Chondrocyte (in vitro differentiated cells): ENCODE measurements around the gene GPATCH2L. TPM values are rescaled to one million over a fixed set of nuclear protein-coding genes. Genes with fewer than 3 reads are reported as not detected.

Experiments
- DNase-seq: peaks from one replicate; pipeline ENCODE4 v3.0.0; 2021; ENCODE audit warnings: mixed read lengths, low spot score
- H3K27ac Mint-ChIP-seq: one replicate; pipeline ENCODE4 v1.8.0; 2021; ENCODE audit warnings: mild to moderate bottlenecking, moderate library complexity, mixed read lengths; ENCODE audit not compliant: unreplicated experiment
- H3K27me3 Mint-ChIP-seq: 2 replicates; pipeline ENCODE4 v1.8.0; 2021; ENCODE audit warnings: low read depth, mixed read lengths
- H3K36me3 Mint-ChIP-seq: 2 replicates; pipeline ENCODE4 v1.8.0; 2021; ENCODE audit warnings: low read depth, mixed read lengths
- H3K4me1 Mint-ChIP-seq: 2 replicates; pipeline ENCODE4 v1.8.0; 2021; ENCODE audit warnings: low read depth, mild to moderate bottlenecking, mixed read lengths
- H3K4me3 Mint-ChIP-seq: one replicate; pipeline ENCODE4 v1.8.0; 2021; ENCODE audit warnings: mild to moderate bottlenecking, moderate library complexity, mixed read lengths; ENCODE audit not compliant: unreplicated experiment
- H3K9me3 Mint-ChIP-seq: 2 replicates; pipeline ENCODE4 v1.8.0; 2021; ENCODE audit warnings: low read depth, mixed read lengths
- CTCF ChIP-seq: fragments of 200-600 bp; sonication (generic); IDR thresholded peaks from 2 replicates; pipeline ENCODE4 v1.5.0; 2021; ENCODE audit warnings: antibody characterized with exemption, mild to moderate bottlenecking, moderate library complexity
- total RNA-seq: library from RNA; stranded (reverse); gene quantifications from 3 replicates; pipeline ENCODE4 v1.2.1, GENCODE V29; 2021

Gene GPATCH2L
- total RNA-seq, 1 donor from 2014 or later = 51.3 TPM

- no peak overlapping the region for H3K27ac Mint-ChIP-seq
- H3K4me1 Mint-ChIP-seq = no peaks in the 10 kb centered on the region
- H3K36me3 Mint-ChIP-seq = peaks cover 2% of the 10 kb centered on the region
- H3K27me3 Mint-ChIP-seq = no peaks in the 10 kb centered on the region
- no peak for TF ChIP-seq CTCF
- no peak for DNase-seq
- peaks cover 16% of the 10 kb centered on the region for H3K9me3 Mint-ChIP-seq
- no peak overlapping the region for H3K4me3 Mint-ChIP-seq
Measured at GRCh38 chr14:76228138-76228537, 76.4 kb downstream of the GPATCH2L start.

GRCh38 chr14:76232800-76233199, 81.1 kb downstream of the GPATCH2L start:
- Mint-ChIP-seq H3K4me3 (no peak overlapping the region), H3K27me3 (no peaks in the 10 kb centered on the region), H3K4me1 (no peaks in the 10 kb centered on the region), H3K9me3 (peaks cover 5% of the 10 kb centered on the region), H3K27ac (no peak overlapping the region), H3K36me3 (peaks cover 3% of the 10 kb centered on the region)
- DNase-seq = no peak
- no peak for TF ChIP-seq CTCF

- H3K4me1 Mint-ChIP-seq = no peaks in the 10 kb centered on the region
- no peaks in the 10 kb centered on the region for H3K27me3 Mint-ChIP-seq
- TF ChIP-seq CTCF = no peak
- H3K4me3 Mint-ChIP-seq = no peak overlapping the region
- H3K27ac Mint-ChIP-seq = no peak overlapping the region
- peaks cover 3% of the 10 kb centered on the region for H3K36me3 Mint-ChIP-seq
- DNase-seq = no peak
- H3K9me3 Mint-ChIP-seq = peaks cover 10% of the 10 kb centered on the region
Measured at GRCh38 chr14:76235628-76236027, 83.9 kb downstream of the GPATCH2L start.

- Mint-ChIP-seq H3K27ac (no peak overlapping the region), H3K9me3 (peaks cover 16% of the 10 kb centered on the region), H3K27me3 (no peaks in the 10 kb centered on the region), H3K36me3 (peaks cover 3% of the 10 kb centered on the region), H3K4me3 (no peak overlapping the region), H3K4me1 (no peaks in the 10 kb centered on the region)
- no peak for TF ChIP-seq CTCF
- DNase-seq = no peak
Measured at GRCh38 chr14:76236172-76237130, 84.7 kb downstream of the GPATCH2L start.

- no peak overlapping the region for H3K4me3 Mint-ChIP-seq
- no peak for TF ChIP-seq CTCF
- no peak for DNase-seq
- H3K27me3 Mint-ChIP-seq = no peaks in the 10 kb centered on the region
- H3K27ac Mint-ChIP-seq = no peak overlapping the region
- H3K9me3 Mint-ChIP-seq = peaks cover 25% of the 10 kb centered on the region
- H3K4me1 Mint-ChIP-seq = no peaks in the 10 kb centered on the region
- peaks cover 7% of the 10 kb centered on the region for H3K36me3 Mint-ChIP-seq
Measured at GRCh38 chr14:76237349-76237990, 85.7 kb downstream of the GPATCH2L start.
